Activated T-cell treated with anti-CD3 and anti-CD28 coated beads, Interleukin-2, amount 50 U/mL, for 72 hours (primary cell): ENCODE data around the gene PLD3. TPM values are rescaled to one million over a fixed set of nuclear protein-coding genes. Genes with fewer than 3 reads are reported as not detected.

Experiments
- total RNA-seq, 2 donors: library from RNA; stranded (reverse); gene quantifications; one replicate each; pipeline ENCODE4 v1.2.3, GENCODE V29; 2022

The PLD3 gene
- total RNA-seq, 2 donors from 2014 or later = 99.8 to 102 TPM

Other genes with a start within 250 kb of the PLD3 start
- 10 to 100 TPM; 12.7 to 22.0 TPM for gene MAP3K10, start 157.3 kb upstream of the PLD3 start, total RNA-seq
- not detected for gene TTC9B, start 130.3 kb upstream of the PLD3 start, total RNA-seq
- gene CCNP, start 122.0 kb upstream of the PLD3 start, total RNA-seq = 1 to 10 TPM in 1 of 2 donors, under 1 TPM in 1; 0.81 to 1.2 TPM
- 100 to 1,000 TPM; 190 to 197 TPM for gene AKT2, start 63.4 kb upstream of the PLD3 start, total RNA-seq
- gene C19orf47, start 298 bp upstream of the PLD3 start, total RNA-seq = 10 to 100 TPM; 20.7 to 24.8 TPM
- under 1 TPM in 1 of 2 donors, not detected in 1; 0.12 TPM for gene HIPK4, start 41.5 kb downstream of the PLD3 start, total RNA-seq
- gene PRX, start 64.7 kb downstream of the PLD3 start, total RNA-seq = 1 to 10 TPM; 3.4 to 3.7 TPM
- gene SERTAD1, start 77.3 kb downstream of the PLD3 start, total RNA-seq = 10 to 100 TPM; 12.9 to 16.9 TPM
- 10 to 100 TPM; 12.6 to 16.3 TPM for gene SERTAD3, start 95.6 kb downstream of the PLD3 start, total RNA-seq
- 10 to 100 TPM; 40.7 to 51.0 TPM for gene BLVRB, start 117.0 kb downstream of the PLD3 start, total RNA-seq
- gene SPTBN4, start 118.3 kb downstream of the PLD3 start, total RNA-seq = 1 to 10 TPM; 2.2 to 4.8 TPM
- gene SHKBP1, start 228.2 kb downstream of the PLD3 start, total RNA-seq = 100 to 1,000 TPM; 145 to 152 TPM